HG03066 (cell line): Measurements from ENCODE around the gene SLC22A1.
"Not testable (repeated sequence)": the region's sequence is repeated elsewhere in the genome, so short reads cannot be mapped to it uniquely, and the experiment has no call there.

Experiments
- ATAC-seq: cut with Tn5 transposase; IDR thresholded peaks from one replicate; pipeline ENCODE4 v1.9.1; 2021; ENCODE audit warnings: low read depth; ENCODE audit not compliant: unreplicated experiment

SLC22A1 gene

DNA sequence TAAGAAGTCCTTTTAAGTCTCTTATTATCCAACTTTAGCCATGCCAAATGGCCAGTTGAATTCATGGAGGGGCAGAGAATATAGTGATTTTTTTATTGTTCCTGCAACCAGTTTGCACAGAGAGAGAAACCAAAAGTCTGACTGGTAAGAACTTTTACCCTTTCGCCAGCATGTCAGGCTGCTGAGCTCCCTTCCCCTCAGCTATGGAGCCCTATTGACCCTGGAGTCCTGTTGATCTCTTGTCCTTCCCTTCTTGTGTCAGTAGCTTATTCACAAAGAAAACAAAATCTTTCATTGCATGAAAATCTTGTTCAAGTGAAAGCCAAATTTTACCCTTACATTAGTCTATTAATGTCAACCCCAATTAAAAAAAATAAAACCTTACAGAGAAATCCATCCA lies 1.5 kb upstream of the SLC22A1 start:
- no peak for ATAC-seq

GRCh38 chr6:160121981-160122380 lies 366 bp downstream of the SLC22A1 start:
- ATAC-seq: no peak

- ATAC-seq: no peak
Measured at GRCh38 chr6:160122744-160123143, 1.1 kb downstream of the SLC22A1 start.

- no peak for ATAC-seq
Measured at GRCh38 chr6:160124007-160124406, 2.4 kb downstream of the SLC22A1 start.

DNA sequence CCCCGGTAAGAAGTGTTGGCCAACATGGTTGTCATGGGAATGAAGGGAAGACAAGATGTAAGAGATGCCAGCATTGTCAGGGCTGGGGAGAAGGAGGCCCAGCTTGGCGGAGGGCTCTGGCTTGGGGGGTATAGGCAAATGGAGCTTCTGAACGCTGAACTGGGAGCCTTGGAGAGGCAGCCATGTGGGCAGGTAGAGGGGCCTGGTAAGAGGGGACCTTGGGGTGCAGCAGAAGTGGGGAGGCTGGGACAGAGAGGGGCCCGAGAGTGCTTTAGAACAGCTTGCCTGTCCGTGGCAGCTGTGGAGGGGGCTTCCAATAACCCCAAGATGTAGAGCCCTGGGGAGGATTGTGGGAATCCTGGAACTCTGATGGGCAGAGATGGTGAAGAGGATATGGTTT lies 3.0 kb downstream of the SLC22A1 start:
- ATAC-seq: no peak

DNA sequence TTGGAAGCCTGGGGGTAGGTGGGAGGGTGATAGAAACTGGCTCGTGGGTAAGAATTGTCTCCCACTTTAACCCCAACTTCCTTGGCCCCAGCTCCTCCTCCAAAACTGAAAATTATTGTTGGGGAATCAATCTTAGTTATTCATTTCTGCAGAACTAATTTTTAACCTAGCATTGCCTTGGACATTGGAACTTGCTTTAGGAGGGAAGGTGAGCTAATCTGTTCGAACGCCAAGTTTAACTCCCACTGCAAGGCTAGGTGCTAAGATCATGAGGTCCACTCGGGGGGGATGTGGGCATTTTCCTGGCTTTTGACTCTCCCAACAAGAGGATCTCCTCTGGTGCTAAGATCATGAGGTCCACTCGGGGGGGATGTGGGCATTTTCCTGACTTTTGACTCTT lies 3.5 kb downstream of the SLC22A1 start:
- ATAC-seq: not testable (repeated sequence)

DNA sequence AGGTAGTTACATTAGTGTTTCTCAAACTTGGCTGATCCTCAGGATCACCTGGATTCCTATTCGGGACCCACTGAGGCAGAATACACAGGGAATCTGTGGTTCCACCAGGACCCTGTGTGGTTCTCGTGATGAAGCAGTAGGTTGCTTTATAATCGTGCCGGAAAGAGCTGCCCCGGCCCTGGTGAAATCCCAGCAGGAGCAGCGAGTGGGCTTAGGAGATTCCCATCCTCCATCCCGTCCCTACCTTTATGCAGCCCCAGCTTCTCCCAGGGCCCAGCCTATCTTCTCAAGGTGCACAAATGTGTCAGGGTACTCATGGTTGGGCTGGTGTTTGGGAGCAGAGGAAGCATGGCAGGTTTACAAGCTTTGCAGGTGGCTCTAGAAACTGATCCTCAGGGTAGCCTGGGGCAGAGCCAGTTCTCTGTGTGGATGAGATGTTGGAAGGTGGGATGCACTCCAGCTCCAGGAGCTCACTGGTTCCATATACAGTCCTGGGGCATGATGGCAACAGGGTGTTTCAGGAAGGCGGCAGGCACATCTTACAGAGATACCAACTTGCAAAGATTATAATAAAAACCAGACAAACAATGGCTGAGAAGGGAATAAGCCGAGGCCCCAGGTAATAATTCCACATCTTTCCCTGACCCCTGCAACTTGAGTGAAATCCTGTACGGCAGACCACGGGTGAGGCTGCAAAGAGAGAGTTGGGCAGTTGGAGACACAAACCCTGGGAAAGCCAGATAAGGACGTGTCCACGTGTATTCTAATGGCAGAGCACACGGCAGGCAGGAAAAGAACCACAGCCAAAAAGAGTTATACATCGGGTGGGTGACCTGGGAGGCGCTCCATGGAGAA lies 5.9 kb downstream of the SLC22A1 start:
- no peak for ATAC-seq

- ATAC-seq: no peak
Measured at GRCh38 chr6:160128125-160128683, 6.6 kb downstream of the SLC22A1 start.

DNA sequence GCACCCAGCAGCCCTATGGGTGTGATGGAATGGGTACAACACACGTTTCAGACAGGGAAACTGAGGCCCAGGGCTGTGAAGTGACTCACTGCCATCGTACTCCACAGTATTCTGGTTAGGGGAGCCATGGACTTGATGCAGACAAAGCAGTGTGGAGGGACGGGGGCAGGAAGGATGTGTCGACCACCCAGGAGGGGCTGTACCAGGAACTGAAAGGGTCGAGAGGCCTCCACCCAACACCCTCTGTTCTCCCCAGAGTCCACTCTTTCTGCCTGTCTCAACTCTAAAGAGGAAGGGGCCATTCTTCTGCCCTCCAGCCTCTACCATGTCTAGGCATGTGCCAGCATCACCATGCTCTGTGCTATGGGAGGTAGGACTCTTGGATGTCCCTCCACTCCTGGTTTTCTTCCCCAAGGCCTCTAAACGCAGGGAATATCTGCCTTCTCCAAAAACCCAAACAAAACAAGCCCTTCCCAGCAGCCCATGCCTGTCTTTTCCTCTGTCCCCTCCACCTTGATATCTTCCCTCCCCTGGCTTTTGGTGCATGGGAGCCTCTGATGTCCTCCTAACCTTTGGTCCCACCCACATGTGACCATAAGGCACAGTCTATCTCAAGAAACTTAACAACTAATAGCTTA lies 7.4 kb downstream of the SLC22A1 start:
- ATAC-seq: no peak

DNA sequence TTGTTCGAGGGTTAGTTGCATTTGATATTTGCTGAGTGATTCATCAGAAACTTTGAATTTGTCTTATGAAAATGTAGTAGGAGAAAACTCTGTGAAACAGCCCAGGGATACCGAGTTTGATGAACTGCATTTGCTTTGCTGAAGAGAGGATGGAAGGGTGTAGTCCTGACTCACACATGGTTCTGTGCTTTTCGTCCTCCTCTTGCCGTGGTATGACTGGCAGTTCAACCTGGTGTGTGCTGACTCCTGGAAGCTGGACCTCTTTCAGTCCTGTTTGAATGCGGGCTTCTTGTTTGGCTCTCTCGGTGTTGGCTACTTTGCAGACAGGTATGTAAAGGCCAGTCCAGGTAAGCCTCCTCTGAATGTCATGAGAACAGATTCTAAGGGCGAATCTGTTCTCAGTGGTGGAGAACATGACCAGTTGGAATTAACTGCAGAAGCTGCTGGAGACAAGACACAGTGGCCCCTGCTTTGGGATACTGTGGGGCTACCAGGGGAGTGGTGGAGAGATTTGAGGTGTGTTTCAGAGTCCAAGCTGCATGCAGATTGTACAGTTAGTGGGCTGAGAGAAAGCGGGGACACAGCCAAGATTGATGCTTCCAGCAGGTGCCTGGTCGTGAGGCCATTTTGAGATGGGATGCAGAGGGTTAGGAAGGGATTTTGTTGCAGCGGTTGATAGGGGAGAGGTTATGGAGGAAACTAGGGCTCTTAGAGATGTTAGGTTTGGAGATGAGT lies 8.4 kb downstream of the SLC22A1 start:
- ATAC-seq: no peak

DNA sequence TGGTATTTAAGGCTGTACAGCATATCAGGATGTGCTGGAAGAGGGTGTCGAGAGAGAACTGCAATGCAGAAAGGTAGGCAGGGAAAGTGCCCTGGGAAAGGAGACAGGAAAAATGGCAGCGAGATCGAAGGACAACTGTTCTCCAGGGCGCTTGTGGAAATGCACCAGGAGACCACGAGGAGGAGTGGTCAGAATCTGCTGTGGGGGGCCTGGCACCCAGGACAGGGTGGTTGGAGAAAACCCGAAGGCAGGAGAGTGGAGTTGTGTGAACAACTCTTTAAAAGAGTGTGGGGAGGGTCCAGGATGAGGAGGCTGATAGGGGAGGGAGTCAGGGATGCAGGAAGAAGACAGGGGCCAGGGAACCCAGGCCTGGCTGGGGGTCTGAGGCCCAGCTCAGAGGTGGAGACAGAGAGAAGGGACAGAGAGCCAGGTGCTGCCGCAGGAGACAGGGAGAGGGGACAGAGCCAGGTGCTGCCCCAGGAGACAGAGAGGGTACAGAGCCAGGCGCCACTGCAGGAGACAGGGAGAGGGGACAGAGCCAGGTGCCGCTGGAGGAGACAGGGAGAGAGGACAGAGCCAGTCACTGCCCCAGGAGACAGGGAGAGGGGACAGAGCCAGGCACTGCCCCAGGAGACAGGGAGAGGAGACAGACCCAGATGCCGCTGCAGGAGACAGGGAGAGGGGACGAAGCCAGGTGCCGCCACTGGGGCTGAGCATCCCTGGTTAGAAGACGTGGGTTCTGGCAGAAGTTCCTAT lies 9.3 kb downstream of the SLC22A1 start:
- ATAC-seq: no peak

DNA sequence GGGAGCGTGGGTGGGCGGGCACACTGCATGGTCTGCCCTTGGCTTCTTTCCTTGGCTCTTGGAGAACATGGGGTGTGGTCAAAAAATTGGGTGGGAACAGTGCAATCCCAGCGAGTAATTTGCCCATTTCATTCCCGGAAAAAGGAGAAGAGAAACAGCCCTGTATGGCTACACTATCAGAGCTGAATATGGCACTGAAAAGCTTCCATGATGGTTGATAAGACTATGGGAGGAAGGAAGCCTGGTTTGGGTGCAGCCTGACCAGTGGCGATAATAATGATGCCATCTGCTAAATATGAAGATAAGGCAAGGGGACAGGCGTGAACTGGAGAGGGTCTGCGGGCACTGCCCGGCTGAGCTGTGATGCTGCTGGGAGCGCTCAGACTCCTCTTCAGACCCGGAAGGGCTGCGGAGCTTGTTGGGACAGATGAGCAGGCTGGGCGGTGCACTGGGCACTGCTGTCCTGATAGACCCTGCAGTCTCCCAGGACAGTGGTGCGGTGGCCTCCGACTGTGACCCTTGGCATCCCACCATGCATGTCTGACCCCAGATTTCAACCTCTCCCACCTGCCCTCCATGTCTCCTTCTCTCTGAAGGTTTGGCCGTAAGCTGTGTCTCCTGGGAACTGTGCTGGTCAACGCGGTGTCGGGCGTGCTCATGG lies 10.2 kb downstream of the SLC22A1 start:
- ATAC-seq: no peak

GRCh38 chr6:160132297-160132637 lies 10.7 kb downstream of the SLC22A1 start:
- no peak for ATAC-seq

DNA sequence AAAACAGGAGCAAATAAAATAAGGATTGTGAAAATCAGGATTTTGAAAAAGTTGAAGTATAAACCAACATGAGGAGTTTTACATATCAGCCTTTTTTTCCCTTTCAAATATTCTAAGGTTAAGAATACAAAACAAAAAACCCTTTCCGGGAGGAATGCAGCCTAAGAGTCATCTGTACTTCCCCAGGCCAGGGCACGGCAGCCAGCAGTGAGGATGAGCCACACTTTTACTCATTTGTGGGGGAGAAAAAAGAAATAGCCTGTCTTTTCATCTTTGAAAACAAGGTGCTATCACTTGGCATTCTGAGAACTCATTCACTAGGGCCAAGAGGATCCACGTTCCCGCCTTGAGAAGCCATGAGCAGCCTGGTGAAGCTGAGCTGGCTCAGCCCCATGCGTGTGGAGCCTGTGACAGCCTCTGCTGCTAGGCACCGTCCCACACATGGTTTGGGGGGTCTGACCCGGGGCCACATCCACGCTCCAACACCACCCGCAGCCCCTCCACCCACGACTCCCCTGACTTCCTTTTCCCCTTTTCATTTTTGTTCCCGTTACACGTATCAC lies 11.2 kb downstream of the SLC22A1 start:
- ATAC-seq: no peak

DNA sequence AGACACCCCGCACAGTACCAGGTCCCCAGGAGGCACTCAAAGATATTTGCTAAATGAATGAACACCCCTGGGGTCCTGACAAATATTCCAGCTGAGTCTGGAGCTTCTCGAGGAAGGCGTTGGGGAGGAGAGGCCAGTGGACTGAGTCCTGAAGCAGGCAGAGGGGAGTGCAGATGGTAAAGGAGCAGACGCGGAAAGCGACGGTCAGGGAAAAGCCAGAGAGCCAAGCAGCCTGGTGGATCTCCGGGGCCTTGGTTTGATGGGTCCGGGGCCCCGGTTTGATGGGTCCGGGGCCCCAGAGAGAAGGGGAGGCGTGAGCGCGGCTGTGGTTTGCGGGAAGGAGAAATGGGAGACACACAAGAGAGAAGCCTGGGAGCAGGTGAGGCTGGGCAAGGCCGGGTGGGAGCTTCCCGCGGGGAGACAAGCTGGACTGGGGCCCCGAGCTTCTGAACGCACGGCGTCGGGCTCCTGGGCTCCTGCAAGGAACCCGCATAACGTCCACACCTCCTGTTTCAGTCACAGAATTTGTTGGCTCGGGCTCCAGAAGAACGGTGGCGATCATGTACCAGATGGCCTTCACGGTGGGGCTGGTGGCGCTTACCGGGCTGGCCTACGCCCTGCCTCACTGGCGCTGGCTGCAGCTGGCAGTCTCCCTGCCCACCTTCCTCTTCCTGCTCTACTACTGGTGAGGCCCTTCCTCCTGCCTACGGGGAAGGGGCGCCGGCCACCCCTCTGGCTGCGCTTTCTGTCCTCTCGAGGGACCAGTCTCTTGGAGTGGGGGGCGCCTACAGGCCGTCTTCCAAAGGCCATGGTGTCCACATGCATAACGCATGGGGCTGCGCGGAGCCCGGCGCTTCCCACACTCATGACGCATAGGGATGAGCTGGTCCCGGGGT lies 12.1 kb downstream of the SLC22A1 start:
- ATAC-seq: no peak

DNA sequence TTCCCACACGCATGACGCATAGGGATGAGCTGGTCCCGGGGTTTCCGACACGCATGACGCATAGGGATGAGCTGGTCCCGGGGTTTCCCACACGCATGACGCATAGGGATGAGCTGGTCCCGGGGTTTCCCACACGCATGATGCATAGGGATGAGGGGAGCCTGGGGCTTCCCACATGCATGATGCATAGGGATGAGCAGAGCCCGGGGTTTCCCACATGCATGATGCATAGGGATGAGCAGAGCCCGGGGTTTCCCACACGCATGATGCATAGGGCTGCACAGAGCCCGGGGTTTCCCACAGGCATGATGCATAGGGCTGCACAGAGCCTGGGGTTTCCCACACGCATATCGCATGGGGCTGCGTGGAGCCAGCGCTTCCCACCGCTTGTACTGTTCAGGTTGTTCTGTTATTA lies 12.7 kb downstream of the SLC22A1 start:
- ATAC-seq: not testable (repeated sequence)

DNA sequence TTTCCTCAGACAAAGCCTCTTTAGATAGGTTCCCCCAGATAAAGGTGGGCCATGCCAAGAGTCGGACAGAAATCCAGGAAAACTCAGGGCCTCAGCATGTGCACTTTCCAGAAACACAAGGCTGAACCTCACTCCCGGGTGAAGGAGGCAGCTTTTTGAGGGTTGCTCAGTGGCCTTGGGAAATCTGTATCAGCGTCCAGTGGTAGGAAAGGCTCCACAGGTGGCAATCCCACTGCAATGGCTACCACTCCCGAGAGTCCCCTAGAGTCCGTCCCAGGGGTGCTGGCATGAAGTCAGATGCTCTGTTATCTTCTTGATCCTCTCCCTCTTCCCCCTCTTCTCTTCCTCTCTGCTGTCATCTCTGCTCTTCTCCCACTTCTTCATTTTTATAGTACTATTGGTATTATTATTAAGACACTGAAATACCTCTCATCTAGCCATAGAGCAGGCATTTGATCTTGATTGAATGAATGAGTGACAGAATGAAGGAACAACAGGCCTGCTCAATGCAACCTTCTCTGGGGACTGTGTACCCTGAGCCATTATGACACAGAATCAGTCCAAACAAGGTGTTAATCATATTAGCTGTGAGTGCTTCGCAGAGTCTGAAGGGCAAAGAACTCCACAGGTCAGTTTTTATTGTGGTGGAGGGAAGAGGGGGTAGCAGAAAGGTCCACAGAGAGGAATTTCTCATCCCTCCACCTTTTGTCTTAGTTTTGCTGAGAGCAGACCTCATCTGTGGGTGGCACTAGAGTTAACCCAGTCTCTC lies 13.3 kb downstream of the SLC22A1 start:
- ATAC-seq: no peak
